ENCODE results near the gene SLC2A6.

The SLC2A6 gene

GRCh38 chr9:133492061-133493021 lies 13.4 kb upstream of the SLC2A6 start:
- Histone ChIP-seq H3K27ac (replicated peaks) (no peak overlapping the region), H3K27me3 (ENCODE audit: insufficient read depth, poor library complexity, severe bottlenecking) (no peaks in the 10 kb centered on the region), H3K4me3 (replicated peaks; ENCODE audit: insufficient read depth, low read length) (no peak overlapping the region)
- DNase-seq (ENCODE audit: low read depth in 1 of 2, low spot score in 1 of 2) = no peak
- no peak for TF ChIP-seq POLR2AphosphoS5 (IDR thresholded peaks at IDR 0.05; ENCODE audit: low read depth)
- TF ChIP-seq CTCF (IDR thresholded peaks at IDR 0.05; ENCODE audit: insufficient read depth, low read length) = no peak
- TF ChIP-seq GABPA (IDR thresholded peaks at IDR 0.05; ENCODE audit: low read depth) = no peak
- TF ChIP-seq REST (IDR thresholded peaks at IDR 0.05; ENCODE audit: insufficient replicate concordance, low read depth) = no peak
- TF ChIP-seq SPI1 (IDR thresholded peaks at IDR 0.05; ENCODE audit: borderline replicate concordance, low read depth) = no peak

GRCh38 chr9:133491656-133491925 lies 12.7 kb upstream of the SLC2A6 start:
- DNase-seq (ENCODE audit: low read depth in 1 of 2, low spot score in 1 of 2) = no peak
- no peak for TF ChIP-seq CTCF (IDR thresholded peaks at IDR 0.05; ENCODE audit: insufficient read depth, low read length)
- Histone ChIP-seq H3K27ac (replicated peaks) (no peak overlapping the region), H3K27me3 (ENCODE audit: insufficient read depth, poor library complexity, severe bottlenecking) (no peaks in the 10 kb centered on the region), H3K4me3 (replicated peaks; ENCODE audit: insufficient read depth, low read length) (no peak overlapping the region)

GRCh38 chr9:133490865-133491655 lies 12.2 kb upstream of the SLC2A6 start:
- Histone ChIP-seq H3K27ac (replicated peaks) (no peak overlapping the region), H3K4me3 (replicated peaks; ENCODE audit: insufficient read depth, low read length) (no peak overlapping the region), H3K27me3 (ENCODE audit: insufficient read depth, poor library complexity, severe bottlenecking) (no peaks in the 10 kb centered on the region)
- no peak for TF ChIP-seq REST (IDR thresholded peaks at IDR 0.05; ENCODE audit: insufficient replicate concordance, low read depth)
- no peak for TF ChIP-seq GABPA (IDR thresholded peaks at IDR 0.05; ENCODE audit: low read depth)
- TF ChIP-seq CTCF (IDR thresholded peaks at IDR 0.05; ENCODE audit: insufficient read depth, low read length) = no peak
- no peak for TF ChIP-seq POLR2AphosphoS5 (IDR thresholded peaks at IDR 0.05; ENCODE audit: low read depth)
- TF ChIP-seq SPI1 (IDR thresholded peaks at IDR 0.05; ENCODE audit: borderline replicate concordance, low read depth) = no peak
- no peak for DNase-seq (ENCODE audit: low read depth in 1 of 2, low spot score in 1 of 2)

Measured in HL-60 (cell line).